SK-N-MC (cell line): Measurements from ENCODE around the gene NAA15.
"Not testable (repeated sequence)": the region's sequence is repeated elsewhere in the genome, so short reads cannot be mapped to it uniquely, and the experiment has no call there.

ENCODE experiments used
- DNase-seq: peaks from one replicate; pipeline ENCODE4 v3.0.0-alpha.2; 2011; ENCODE audit warnings: low read depth, low spot score
- H3K27ac ChIP-seq: fragments of 200-600 bp; sonication (generic); 2 replicates; pipeline ENCODE4 v1.5.1; 2016; ENCODE audit warnings: mixed run types
- H3K36me3 ChIP-seq: fragments of 200-600 bp; sonication (generic); 2 replicates; pipeline ENCODE4 v1.6.1; 2017; ENCODE audit warnings: antibody characterized with exemption, low read length, mixed read lengths; ENCODE audit not compliant: insufficient read depth
- H3K4me3 ChIP-seq: fragments of 200-600 bp; sonication (generic); 2 replicates; pipeline ENCODE4 v1.5.1; 2016
- H3K9ac ChIP-seq: fragments of 200-600 bp; sonication (generic); 2 replicates; pipeline ENCODE4 v1.8.0; 2017; ENCODE audit warnings: mixed run types, mixed read lengths; ENCODE audit not compliant: insufficient read length
- H3K9me3 ChIP-seq: fragments of 200-600 bp; sonication (generic); 2 replicates; pipeline ENCODE4 v1.6.1; 2017; ENCODE audit warnings: low read depth, mild to moderate bottlenecking, antibody characterized with exemption, low read length, moderate library complexity, mixed read lengths
- EZH2 ChIP-seq: fragments of 200-600 bp; sonication (generic); IDR thresholded peaks from one replicate; pipeline ENCODE4 v1.6.1; 2017; ENCODE audit warnings: antibody characterized with exemption
- FOXP2 ChIP-seq: optimal IDR thresholded peaks from 2 replicates; pipeline ENCODE3; 2011; ENCODE audit warnings: mild to moderate bottlenecking, moderate library complexity; ENCODE audit not compliant: insufficient read depth; ENCODE audit errors: extremely low read length, control extremely low read depth
- POLR2AphosphoS5 ChIP-seq: IDR thresholded peaks from 2 replicates; pipeline ENCODE4 v1.6.1; 2012; ENCODE audit warnings: mild to moderate bottlenecking, low read depth, low read length, borderline replicate concordance

Gene NAA15

DNA sequence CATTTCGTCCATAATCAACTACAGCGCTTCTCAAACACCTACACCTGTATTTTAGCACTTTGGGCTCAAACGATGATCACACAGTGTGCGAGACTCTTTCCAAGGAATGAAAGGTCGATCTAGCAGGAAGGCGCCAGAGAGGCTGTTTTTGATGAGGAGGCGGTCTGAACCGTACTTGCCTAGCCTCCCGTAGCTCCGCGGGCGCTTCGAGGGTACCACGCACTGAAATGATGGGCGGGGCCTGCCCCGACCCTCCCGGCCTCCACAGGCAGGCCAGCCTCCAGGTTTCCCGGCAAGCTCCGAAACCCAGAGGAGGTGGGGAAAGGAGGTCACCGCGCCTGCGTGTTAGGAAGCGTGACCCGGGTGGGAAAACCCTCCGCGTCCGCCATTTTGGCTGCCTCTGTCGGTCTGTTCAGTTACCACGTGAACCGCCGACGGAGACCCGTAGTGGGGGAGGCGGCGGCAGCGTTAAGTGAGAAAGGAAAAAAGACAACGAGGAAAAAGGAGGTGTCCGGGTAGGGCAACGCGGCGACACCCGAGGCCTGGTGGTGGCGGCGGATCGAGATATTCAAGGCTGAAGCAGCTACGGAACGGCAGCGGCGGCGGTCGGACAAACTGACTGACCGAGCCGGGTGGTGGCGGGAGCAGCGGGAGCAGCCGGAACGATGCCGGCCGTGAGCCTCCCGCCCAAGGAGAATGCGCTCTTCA lies at the start of gene NAA15:
TSS of gene NAA15 (plus strand) at position 393 of the 708 bp plus-strand sequence. CDS start at position 666, 273 bp downstream.
- peak within 1 kb of the TSS; percentile 88 for H3K4me3 ChIP-seq
- H3K9me3 ChIP-seq = peaks cover 16% of the 10 kb centered on the region
- TF ChIP-seq EZH2 = no peak
- peak; percentile 97 for TF ChIP-seq POLR2AphosphoS5
- H3K9ac ChIP-seq = peak within 1 kb of the TSS; percentile 99
- peaks cover 38% of the 10 kb centered on the region for H3K36me3 ChIP-seq
- DNase-seq = peak; percentile 84
- peak within 1 kb of the TSS; percentile 93 for H3K27ac ChIP-seq

- no peaks in the 10 kb centered on the region for H3K36me3 ChIP-seq
- no peak overlapping the region for H3K9ac ChIP-seq
- DNase-seq = no peak
- no peaks in the 10 kb centered on the region for H3K9me3 ChIP-seq
- H3K27ac ChIP-seq = no peak overlapping the region
- H3K4me3 ChIP-seq = no peak overlapping the region
- no peak for TF ChIP-seq POLR2AphosphoS5
- TF ChIP-seq FOXP2 = no peak
- TF ChIP-seq EZH2 = no peak
Measured at GRCh38 chr4:139253046-139253445, 48.3 kb upstream of the NAA15 start.

DNA sequence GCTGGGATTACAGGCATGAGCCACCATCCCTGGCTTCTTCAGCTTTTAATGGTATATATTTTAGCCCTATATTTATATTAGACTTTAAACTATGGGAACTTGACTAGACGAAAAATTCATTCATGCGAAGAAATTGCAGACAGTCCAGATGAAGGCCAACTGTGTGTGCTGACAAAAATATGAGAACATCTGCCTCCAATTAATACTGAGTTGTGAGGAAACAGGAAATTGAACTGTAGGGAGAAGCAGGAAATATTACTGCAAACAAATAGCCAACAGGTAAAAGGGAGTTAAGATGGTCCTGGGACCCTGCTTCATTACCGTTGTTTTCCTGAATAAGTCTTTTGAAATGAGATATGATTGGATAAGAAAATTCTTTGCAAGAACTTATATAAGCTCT lies 47.6 kb upstream of the NAA15 start:
- Histone ChIP-seq H3K36me3 (no peaks in the 10 kb centered on the region), H3K27ac (no peak overlapping the region), H3K9me3 (no peaks in the 10 kb centered on the region), H3K4me3 (no peak overlapping the region), H3K9ac (no peak overlapping the region)
- TF ChIP-seq POLR2AphosphoS5 (no peak), FOXP2 (no peak), EZH2 (no peak)
- DNase-seq = no peak

DNA sequence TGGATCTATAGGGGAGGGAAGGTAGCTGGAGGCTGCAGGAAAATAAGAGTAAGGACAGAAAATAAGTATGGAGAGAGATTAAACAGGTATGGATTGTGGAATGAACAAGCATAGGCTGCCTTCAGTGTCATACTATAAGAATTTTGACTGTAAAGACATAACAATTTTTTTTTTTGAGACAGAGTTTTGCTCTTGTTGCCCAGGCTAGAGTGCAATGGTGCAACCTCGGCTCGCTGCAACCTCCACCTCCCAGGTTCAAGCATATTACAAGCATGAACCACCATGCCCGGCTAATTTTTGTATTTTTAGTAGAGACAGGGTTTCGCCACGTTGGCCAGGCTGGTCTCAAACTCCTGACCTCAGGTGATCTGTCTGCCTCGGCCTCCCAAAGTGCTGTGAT lies 45.7 kb upstream of the NAA15 start:
- H3K4me3 ChIP-seq, H3K36me3 ChIP-seq, H3K27ac ChIP-seq, H3K9me3 ChIP-seq, DNase-seq, H3K9ac ChIP-seq: not testable (repeated sequence)

DNA sequence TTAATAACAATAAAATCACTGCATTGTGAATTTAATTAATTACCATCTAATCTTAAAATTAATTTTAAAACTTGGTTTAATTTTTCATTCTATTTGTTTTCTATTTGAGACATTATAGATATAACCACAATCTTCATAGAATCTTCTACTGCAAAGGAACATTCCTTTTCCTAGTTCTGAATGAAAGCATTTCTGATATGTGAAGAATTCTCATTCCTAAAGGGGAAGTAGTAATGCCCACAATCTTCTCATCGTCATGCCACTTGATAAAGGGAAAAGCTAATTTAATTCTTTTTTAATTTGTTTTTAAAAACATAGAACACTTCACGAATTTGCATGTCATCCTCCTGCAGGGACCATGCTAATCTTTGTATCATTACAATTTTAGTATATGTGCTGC lies 45.0 kb upstream of the NAA15 start:
- no peak for DNase-seq
- Histone ChIP-seq H3K4me3 (no peak overlapping the region), H3K36me3 (no peaks in the 10 kb centered on the region), H3K9me3 (no peaks in the 10 kb centered on the region), H3K9ac (no peak overlapping the region), H3K27ac (no peak overlapping the region)
- no peak for TF ChIP-seq POLR2AphosphoS5
- TF ChIP-seq EZH2 = no peak
- TF ChIP-seq FOXP2 = no peak

GRCh38 chr4:139265654-139266053 lies 35.7 kb upstream of the NAA15 start:
- Histone ChIP-seq H3K4me3 (no peak overlapping the region), H3K27ac (no peak overlapping the region), H3K36me3 (no peaks in the 10 kb centered on the region), H3K9ac (no peak overlapping the region), H3K9me3 (no peaks in the 10 kb centered on the region)
- DNase-seq = no peak
- TF ChIP-seq FOXP2 (no peak), EZH2 (no peak), POLR2AphosphoS5 (no peak)

GRCh38 chr4:139266208-139266582 lies 35.1 kb upstream of the NAA15 start:
- no peak overlapping the region for H3K27ac ChIP-seq
- H3K4me3 ChIP-seq = no peak overlapping the region
- no peaks in the 10 kb centered on the region for H3K36me3 ChIP-seq
- TF ChIP-seq POLR2AphosphoS5 = no peak
- no peak for TF ChIP-seq EZH2
- TF ChIP-seq FOXP2 = no peak
- no peak for DNase-seq
- no peaks in the 10 kb centered on the region for H3K9me3 ChIP-seq
- H3K9ac ChIP-seq = no peak overlapping the region

DNA sequence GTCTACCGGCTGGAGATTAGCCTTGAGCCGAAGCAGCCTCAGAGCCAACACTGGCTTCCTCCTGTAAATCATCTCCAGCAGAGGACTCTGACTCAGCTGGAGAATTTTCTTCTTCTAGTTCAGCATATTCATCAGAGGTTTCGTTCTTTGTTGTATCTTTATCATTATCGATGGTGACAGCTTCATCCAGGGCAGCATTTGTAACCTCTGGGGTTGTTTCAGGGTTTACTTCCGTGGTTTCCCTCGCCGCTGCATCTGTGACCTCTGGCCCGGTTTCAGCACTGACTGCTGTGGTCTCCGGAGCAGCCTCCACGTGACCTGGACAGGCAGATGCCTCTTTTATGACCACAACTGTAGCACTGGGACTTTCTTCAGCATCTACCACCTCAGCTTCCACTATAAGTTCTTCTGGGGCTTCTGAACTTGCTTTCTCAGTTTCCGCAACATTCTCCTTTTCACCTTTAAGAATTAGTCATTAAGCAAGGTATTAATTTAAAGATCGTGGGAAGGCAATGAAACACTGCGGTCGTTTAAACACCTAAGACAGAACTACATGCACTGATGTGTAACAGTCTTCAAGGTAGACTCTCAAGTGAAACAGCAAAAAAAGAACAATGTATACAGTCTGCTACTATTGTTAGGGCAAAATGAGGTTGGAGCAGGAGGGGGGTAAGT lies 34.6 kb upstream of the NAA15 start:
- no peak for DNase-seq
- Histone ChIP-seq H3K36me3 (no peaks in the 10 kb centered on the region), H3K9ac (no peak overlapping the region), H3K9me3 (no peaks in the 10 kb centered on the region), H3K4me3 (no peak overlapping the region), H3K27ac (no peak overlapping the region)
- TF ChIP-seq EZH2 = no peak
- no peak for TF ChIP-seq POLR2AphosphoS5
- no peak for TF ChIP-seq FOXP2

DNA sequence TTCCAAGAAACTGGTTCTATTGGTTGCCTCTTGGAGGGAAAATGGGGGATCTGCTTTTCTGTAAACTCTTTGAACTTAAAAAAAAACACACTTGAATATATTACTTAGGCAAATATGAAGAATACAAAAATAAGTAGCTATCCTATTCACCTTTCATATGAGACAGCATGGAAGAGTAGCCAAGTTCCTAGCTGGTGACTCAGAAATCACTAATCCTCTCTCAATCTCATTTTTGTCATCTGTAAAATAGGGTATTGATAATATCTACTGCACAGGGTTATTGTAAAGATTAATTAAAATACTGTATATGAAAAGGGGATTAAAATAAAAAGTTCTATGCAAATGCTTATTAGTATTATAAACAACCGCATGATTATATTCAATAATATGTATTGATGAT lies 34.0 kb upstream of the NAA15 start:
- Histone ChIP-seq H3K36me3 (no peaks in the 10 kb centered on the region), H3K9me3 (no peaks in the 10 kb centered on the region), H3K9ac (no peak overlapping the region), H3K4me3 (no peak overlapping the region), H3K27ac (no peak overlapping the region)
- TF ChIP-seq EZH2 (no peak), FOXP2 (no peak), POLR2AphosphoS5 (no peak)
- DNase-seq = no peak

- Histone ChIP-seq H3K9ac (no peak overlapping the region), H3K4me3 (no peak overlapping the region), H3K27ac (no peak overlapping the region), H3K9me3 (no peaks in the 10 kb centered on the region), H3K36me3 (no peaks in the 10 kb centered on the region)
- TF ChIP-seq EZH2 = no peak
- TF ChIP-seq POLR2AphosphoS5 = no peak
- no peak for TF ChIP-seq FOXP2
- DNase-seq = no peak
Measured at GRCh38 chr4:139273835-139274234, 27.5 kb upstream of the NAA15 start.
